K562 (cell line): ENCODE data around the gene ZEB2. TPM values are rescaled to one million over a fixed set of nuclear protein-coding genes. Genes with fewer than 3 reads are reported as not detected.

Experiments
- ATF2 ChIP-seq: sonication (generic); formaldehyde crosslinking; IDR thresholded peaks from 2 replicates; pipeline ENCODE4 v1.8.1; 2022; ENCODE audit warnings: missing genetic modification reagents
- BHLHE40 ChIP-seq: IDR thresholded peaks from 2 replicates; pipeline ENCODE4 v1.6.1; 2011; ENCODE audit warnings: low read length, improper control_type of control experiment
- CBFB ChIP-seq: sonication (generic); formaldehyde crosslinking; IDR thresholded peaks from 2 replicates; pipeline ENCODE4 v1.4.0; 2020; ENCODE audit warnings: mild to moderate bottlenecking, missing genetic modification reagents
- ETV1 ChIP-seq: fragments of 450-650 bp; conservative IDR thresholded peaks from 2 replicates; pipeline ENCODE4 v1.6.1; 2016; ENCODE audit warnings: missing genetic modification characterization, control low read depth, low read depth, missing compliant biosample characterization
- FOXP4 ChIP-seq: sonication (generic); formaldehyde crosslinking; IDR thresholded peaks from 2 replicates; pipeline ENCODE4 v1.8.0; 2022; ENCODE audit warnings: mild to moderate bottlenecking, missing genetic modification reagents, borderline replicate concordance
- GABPA ChIP-seq: fragments of 200-800 bp; sonication (Bioruptor generic); conservative IDR thresholded peaks from 2 replicates; pipeline ENCODE4 v1.6.1; 2016; ENCODE audit warnings: low read depth, missing genetic modification characterization, missing compliant biosample characterization
- GABPB2 ChIP-seq: fragments of 250-450 bp; sonication (Bioruptor Pico); conservative IDR thresholded peaks from 2 replicates; pipeline ENCODE4 v1.5.1; 2021; ENCODE audit warnings: mild to moderate bottlenecking
- HCFC1 ChIP-seq: IDR thresholded peaks from 2 replicates; pipeline ENCODE4 v1.6.1; 2012; ENCODE audit warnings: low read depth, low read length, improper control_type of control experiment
- HDAC1 ChIP-seq, 2 experiments: fragments of 450-650 bp; IDR thresholded peaks; 2 replicates each; pipeline ENCODE4 v1.6.1; 2016 to 2017; ENCODE audit warnings: inconsistent platforms in 1 of 2, mild to moderate bottlenecking in 1 of 2, moderate library complexity in 1 of 2
- HDAC3 ChIP-seq: fragments of 450-650 bp; IDR thresholded peaks from 2 replicates; pipeline ENCODE4 v1.6.1; 2018; ENCODE audit warnings: borderline replicate concordance, mild to moderate bottlenecking, moderate library complexity; ENCODE audit not compliant: partially characterized antibody
- HMG20A ChIP-seq: fragments of 450-650 bp; formaldehyde crosslinking; conservative IDR thresholded peaks from 2 replicates; pipeline ENCODE4 v1.4.0; 2020; ENCODE audit warnings: mild to moderate bottlenecking, mixed read lengths
- MIER1 ChIP-seq: fragments of 450-650 bp; IDR thresholded peaks from 2 replicates; pipeline ENCODE4 v1.6.1; 2016; ENCODE audit warnings: antibody characterized with exemption, mild to moderate bottlenecking, low read depth
- MTA3 ChIP-seq: fragments of 450-650 bp; formaldehyde crosslinking; IDR thresholded peaks from 2 replicates; pipeline ENCODE4 v1.6.1; 2017; ENCODE audit warnings: mild to moderate bottlenecking, borderline replicate concordance
- NCOA2 ChIP-seq, 2 experiments: fragments of 450-650 bp; IDR thresholded peaks; 2 replicates each; pipeline ENCODE4 v1.6.1; 2018; ENCODE audit warnings: mild to moderate bottlenecking in 2 of 2, moderate library complexity in 1 of 2; ENCODE audit not compliant: partially characterized antibody in 2 of 2
- NRF1 ChIP-seq, 2 experiments: fragments of 450-650 bp; IDR thresholded peaks in 1 of 2; conservative IDR thresholded peaks in 1 of 2; 2 replicates each; pipeline ENCODE4 v1.6.1; 2014; ENCODE audit warnings: mild to moderate bottlenecking in 2 of 2
- PML ChIP-seq: IDR thresholded peaks from 2 replicates; pipeline ENCODE4 v1.6.1; 2012; ENCODE audit warnings: low read length, inconsistent platforms
- POLR2B ChIP-seq: fragments of 450-650 bp; IDR thresholded peaks from 2 replicates; pipeline ENCODE4 v1.6.1; 2018; ENCODE audit warnings: low read depth; ENCODE audit not compliant: partially characterized antibody
- PURB ChIP-seq: sonication (generic); formaldehyde crosslinking; IDR thresholded peaks from 2 replicates; pipeline ENCODE4 v1.9.0; 2021; ENCODE audit warnings: low read depth, mild to moderate bottlenecking, missing genetic modification reagents
- RBM22 ChIP-seq: fragments of 200-400 bp; formaldehyde crosslinking; IDR thresholded peaks from 2 replicates; pipeline ENCODE4 v1.6.1; 2018; ENCODE audit warnings: low read length, low read depth; ENCODE audit not compliant: poor library complexity, severe bottlenecking
- USF2 ChIP-seq: sonication (generic); formaldehyde crosslinking; IDR thresholded peaks from 2 replicates; pipeline ENCODE4 v1.5.0; 2020; ENCODE audit warnings: missing genetic modification reagents
- YY1 ChIP-seq, 3 experiments: IDR thresholded peaks; 2 replicates each; pipeline ENCODE4 v1.6.1; 2011; ENCODE audit warnings: low read length in 2 of 3, mild to moderate bottlenecking in 2 of 3, moderate library complexity in 2 of 3, borderline replicate concordance in 1 of 3, control low read depth in 1 of 3, low read depth in 1 of 3; ENCODE audit not compliant: insufficient read depth in 3 of 3, insufficient replicate concordance in 2 of 3, control insufficient read depth in 1 of 3, insufficient read length in 1 of 3; ENCODE audit errors: extremely low read depth in 1 of 3
- ZC3H11A ChIP-seq: IDR thresholded peaks from 2 replicates; pipeline ENCODE4 v1.6.1; 2012; ENCODE audit warnings: low read depth, low read length, improper control_type of control experiment
- ZNF124 ChIP-seq: sonication (generic); formaldehyde crosslinking; IDR thresholded peaks from 2 replicates; pipeline ENCODE4 v1.8.1; 2022; ENCODE audit warnings: missing genetic modification reagents
- ZNF699 ChIP-seq: fragments of 250-450 bp; sonication (Bioruptor Pico); IDR thresholded peaks from 2 replicates; pipeline ENCODE4 v1.8.0; 2021; ENCODE audit warnings: mild to moderate bottlenecking, moderate library complexity; ENCODE audit not compliant: insufficient replicate concordance
- polyA plus RNA-seq, 8 experiments: library from polyadenylated mRNA; depleted of rRNA in 4 of 8; stranded (reverse) in 5 of 8; unstranded in 3 of 8; fragments of >200 nt; fragmentation: Nextera tagmentation in 2 of 8; fragmentation: Illumina TruSeq in 1 of 8; extraction: Ambion mirVana in 2 of 8; extraction: Trizol in 1 of 8; gene quantifications; 2 replicates each; pipeline versions ENCODE4 v1.2.1 to v1.2.3, GENCODE V29; 2011 to 2014; ENCODE audit warnings: inconsistent platforms in 1 of 8, missing spikeins in 1 of 8
- total RNA-seq, 7 experiments: library from RNA; depleted of rRNA in 6 of 7; stranded (reverse); fragments of >200 nt in 6 of 7; fragmentation: Illumina TruSeq in 2 of 7; extraction: Trizol in 2 of 7; gene quantifications; 2 replicates each; pipeline versions ENCODE4 v1.2.1 to v1.2.3, GENCODE V29; 2011 to 2021; ENCODE audit warnings: low replicate concordance in 1 of 7

Gene ZEB2
- total and polyA plus RNA-seq, 9 of the 15 experiments (the other 6 are each of a cell fraction or from before 2014, with no cell fraction given), result 15.1 to 113 (median 72.3) TPM

DNA sequence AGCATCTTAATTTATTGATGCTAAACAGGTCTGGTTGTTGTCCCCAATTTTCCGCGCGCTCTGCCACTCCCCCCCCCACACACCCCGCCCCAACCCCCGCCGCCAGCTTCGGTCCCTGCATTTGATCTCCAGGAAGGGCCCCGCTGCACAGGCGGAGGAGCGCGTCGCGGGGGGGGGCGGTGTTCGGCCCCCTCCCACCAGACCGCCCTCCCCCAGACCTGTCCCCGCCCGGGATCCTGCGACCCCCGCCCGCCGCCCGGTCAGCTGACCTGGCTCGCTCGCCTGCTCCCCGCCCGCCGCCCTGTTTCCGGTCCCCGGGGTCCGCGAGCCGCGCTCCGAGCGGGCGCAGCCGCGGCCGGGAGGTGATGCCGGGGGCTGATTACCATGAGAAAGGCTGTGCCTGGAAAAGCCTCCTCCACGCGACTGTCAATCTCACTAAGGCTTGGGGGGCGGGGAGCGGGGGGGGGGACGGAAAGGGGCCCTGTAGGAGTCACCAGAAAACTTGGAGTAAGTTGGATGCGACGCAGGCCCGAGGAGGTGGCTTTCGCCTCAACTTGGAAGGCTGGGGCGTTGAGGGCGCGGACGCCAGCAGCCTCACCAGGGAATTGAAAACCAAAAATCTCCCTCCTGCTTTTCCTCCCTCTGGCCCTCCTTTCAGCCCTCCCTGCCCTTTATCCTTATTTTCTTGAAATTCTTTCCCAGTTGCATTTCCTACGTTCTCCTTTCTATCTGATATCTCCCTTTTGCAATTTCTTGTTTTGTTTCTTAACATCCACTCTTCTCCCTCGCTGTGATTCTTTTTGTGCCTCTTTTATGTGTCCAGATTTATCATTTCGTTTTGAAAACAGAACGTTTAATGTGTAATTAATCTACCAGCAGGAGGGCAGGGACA lies 4.4 kb upstream of the ZEB2 start (continued):
- peak; percentile 53 for TF ChIP-seq USF2 (CRISPR knock-in tag)
- no peak; the same call in 1 of the 2 replicates for TF ChIP-seq BHLHE40
- no peak for TF ChIP-seq PML
- TF ChIP-seq NRF1 (conservative IDR thresholded peaks at IDR 0.05 in 1 of 2, IDR thresholded peaks at IDR 0.05 in 1 of 2), result peak; percentile 44 to 49; a peak in 3 of 4 replicates
- no peak for TF ChIP-seq HCFC1
- no peak for TF ChIP-seq HMG20A (CRISPR knock-in tag)
- no peak for TF ChIP-seq RBM22
- TF ChIP-seq POLR2B, result peak; percentile 34
- TF ChIP-seq HDAC1 (IDR thresholded peaks at IDR 0.05), result peak in 1 of 2 experiments; percentile 73; a peak in 2 of 4 replicates
- no peak for TF ChIP-seq ZNF699 (CRISPR knock-in tag)
- peak; percentile 78 for TF ChIP-seq GABPA (tag)
- TF ChIP-seq NCOA2 (IDR thresholded peaks at IDR 0.05; ENCODE audit: partially characterized antibody in 2 of 2), result no peak
- no peak for TF ChIP-seq MTA3
- no peak for TF ChIP-seq FOXP4 (CRISPR knock-in tag)
- no peak for TF ChIP-seq ETV1
- TF ChIP-seq PURB (CRISPR knock-in tag), result no peak
- TF ChIP-seq CBFB (CRISPR knock-in tag), result no peak
- no peak for TF ChIP-seq GABPB2 (CRISPR knock-in tag)
- peak in 1 of 3 experiments; percentile 39 for TF ChIP-seq YY1 (IDR thresholded peaks at IDR 0.05; ENCODE audit: borderline replicate concordance in 1 of 3, control insufficient read depth in 1 of 3, extremely low read depth in 1 of 3, insufficient read depth in 3 of 3, insufficient read length in 1 of 3, insufficient replicate concordance in 2 of 3, low read depth in 1 of 3, low read length in 2 of 3)
- no peak for TF ChIP-seq ZC3H11A
- TF ChIP-seq MIER1, result no peak
- no peak for TF ChIP-seq HDAC3
- TF ChIP-seq ZNF124, result no peak
- no peak for TF ChIP-seq ATF2 (CRISPR knock-in tag)
